Fibroblast of lung (primary cell): Measurements from ENCODE around the gene CLNS1A. TPM values are rescaled to one million over a fixed set of nuclear protein-coding genes. Genes with fewer than 3 reads are reported as not detected.

ENCODE experiments used
- DNase-seq, 2 donors: peaks; one replicate each; pipeline versions ENCODE4 v3.0.0 to v3.0.0-alpha.2; 2010; ENCODE audit warnings: low read depth in 2 of 2
- H2AFZ ChIP-seq: 2 replicates; pipeline ENCODE4 v1.5.1; 2012; ENCODE audit warnings: low read length, control low read depth, inconsistent platforms
- H3K27ac ChIP-seq: 2 replicates; pipeline ENCODE4 v1.5.1; 2011; ENCODE audit warnings: low read length, control low read depth; ENCODE audit not compliant: insufficient read depth
- H3K27me3 ChIP-seq: 2 replicates; pipeline ENCODE4 v1.5.1; 2011; ENCODE audit warnings: mild to moderate bottlenecking, low read length; ENCODE audit not compliant: control insufficient read depth, insufficient read depth
- H3K36me3 ChIP-seq: 2 replicates; pipeline ENCODE4 v1.5.1; 2011; ENCODE audit warnings: low read length; ENCODE audit not compliant: control insufficient read depth, insufficient read depth
- H3K4me1 ChIP-seq: 2 replicates; pipeline ENCODE4 v1.5.1; 2011; ENCODE audit warnings: low read length; ENCODE audit not compliant: control insufficient read depth, insufficient read depth; ENCODE audit errors: extremely low read depth
- H3K4me2 ChIP-seq: 2 replicates; pipeline ENCODE4 v1.5.1; 2011; ENCODE audit warnings: low read length, control low read depth; ENCODE audit not compliant: insufficient read depth; ENCODE audit errors: extremely low read depth
- H3K4me3 ChIP-seq, 4 experiments: fragments of 200-600 bp in 1 of 4; sonication (generic) in 1 of 4; replicated peaks in 1 of 4; 2 replicates each; pipeline ENCODE4 v1.5.1; 2011 to 2016; ENCODE audit warnings: low read length in 4 of 4, low read depth in 3 of 4, mild to moderate bottlenecking in 3 of 4, control low read depth in 2 of 4, inconsistent platforms in 1 of 4, mixed read lengths in 1 of 4; ENCODE audit not compliant: insufficient read depth in 1 of 4; ENCODE audit errors: control extremely low read depth in 1 of 4
- H3K79me2 ChIP-seq: 2 replicates; pipeline ENCODE4 v1.5.1; 2012; ENCODE audit warnings: mild to moderate bottlenecking, low read length, inconsistent platforms; ENCODE audit not compliant: control insufficient read depth, insufficient read depth
- H3K9ac ChIP-seq: 2 replicates; pipeline ENCODE4 v1.5.1; 2011; ENCODE audit warnings: mild to moderate bottlenecking, low read length, control low read depth; ENCODE audit not compliant: insufficient read depth
- H3K9me3 ChIP-seq: 2 replicates; pipeline ENCODE4 v1.5.1; 2012; ENCODE audit warnings: low read depth, low read length; ENCODE audit not compliant: control insufficient read depth, insufficient read depth
- H4K20me1 ChIP-seq: 2 replicates; pipeline ENCODE4 v1.5.1; 2011; ENCODE audit warnings: low read length; ENCODE audit not compliant: control insufficient read depth, insufficient read depth; ENCODE audit errors: extremely low read depth
- CTCF ChIP-seq, 2 donors: IDR thresholded peaks in 1 of 2; conservative IDR thresholded peaks in 1 of 2; 1 replicate in 1 of 2; 2 replicates in 1 of 2; pipeline ENCODE4 v1.5.1; 2011 to 2012; ENCODE audit warnings: low read length in 2 of 2, control low read depth in 1 of 2, inconsistent platforms in 1 of 2, low read depth in 1 of 2, mild to moderate bottlenecking in 1 of 2
- EZH2 ChIP-seq: IDR thresholded peaks from 2 replicates; pipeline ENCODE4 v1.5.1; 2012; ENCODE audit warnings: low read length, control low read depth, mild to moderate bottlenecking; ENCODE audit errors: missing control alignments
- polyA plus RNA-seq, 2 donors: library from polyadenylated mRNA; depleted of rRNA in 1 of 2; stranded (reverse) in 1 of 2; unstranded in 1 of 2; fragments of >200 nt; gene quantifications; 2 replicates each; pipeline ENCODE4 v1.2.1, GENCODE V29; 2011 to 2012; ENCODE audit warnings: missing spikeins in 1 of 2
- total RNA-seq: library from RNA; depleted of rRNA; stranded (reverse); fragments of >200 nt; gene quantifications from 2 replicates; pipeline ENCODE4 v1.2.1, GENCODE V29; 2014

CLNS1A gene
- total and polyA plus RNA-seq, 2 donors (not counting 1 experiment from before 2014, with no cell fraction given) = 130 to 144 TPM

- Histone ChIP-seq H3K9ac (no peak overlapping the region), H3K9me3 (no peaks in the 10 kb centered on the region), H3K36me3 (no peaks in the 10 kb centered on the region), H3K4me2 (peak overlapping the region; percentile 63), H3K27me3 (no peaks in the 10 kb centered on the region), H3K79me2 (no peaks in the 10 kb centered on the region), H3K27ac (peak overlapping the region; percentile 72), H4K20me1 (no peaks in the 10 kb centered on the region), H3K4me1 (peaks cover 12% of the 10 kb centered on the region), H2AFZ (no peak overlapping the region), H3K4me3 (no peak overlapping the region)
- DNase-seq = peak; percentile 83 to 94
- TF ChIP-seq EZH2 (no peak), CTCF (conservative IDR thresholded peaks at IDR 0.05 in 1 of 2, IDR thresholded peaks at IDR 0.05 in 1 of 2; ENCODE audit: low read depth in 1 of 2, low read length in 2 of 2) (no peak)
Observed at GRCh38 chr11:77602381-77603088, 35.1 kb downstream of the CLNS1A start.

- no peak for DNase-seq
- Histone ChIP-seq H3K9ac (no peak overlapping the region), H3K79me2 (no peaks in the 10 kb centered on the region), H4K20me1 (no peaks in the 10 kb centered on the region), H3K4me2 (no peak overlapping the region), H3K4me1 (peaks cover 12% of the 10 kb centered on the region), H2AFZ (no peak overlapping the region), H3K27ac (no peak overlapping the region), H3K4me3 (no peak overlapping the region), H3K9me3 (no peaks in the 10 kb centered on the region), H3K27me3 (no peaks in the 10 kb centered on the region), H3K36me3 (no peaks in the 10 kb centered on the region)
- TF ChIP-seq CTCF (conservative IDR thresholded peaks at IDR 0.05 in 1 of 2, IDR thresholded peaks at IDR 0.05 in 1 of 2; ENCODE audit: low read depth in 1 of 2, low read length in 2 of 2) (no peak), EZH2 (no peak)
Observed at GRCh38 chr11:77598195-77598594, 39.4 kb downstream of the CLNS1A start.

- no peaks in the 10 kb centered on the region for H3K27me3 ChIP-seq
- H4K20me1 ChIP-seq = no peaks in the 10 kb centered on the region
- H3K4me3 ChIP-seq = no peak overlapping the region
- H3K79me2 ChIP-seq = no peaks in the 10 kb centered on the region
- no peak overlapping the region for H3K4me2 ChIP-seq
- no peak overlapping the region for H3K27ac ChIP-seq
- no peak overlapping the region for H3K9ac ChIP-seq
- H3K36me3 ChIP-seq = no peaks in the 10 kb centered on the region
- TF ChIP-seq CTCF (conservative IDR thresholded peaks at IDR 0.05 in 1 of 2, IDR thresholded peaks at IDR 0.05 in 1 of 2; ENCODE audit: low read depth in 1 of 2, low read length in 2 of 2) (no peak), EZH2 (no peak)
- no peaks in the 10 kb centered on the region for H3K9me3 ChIP-seq
- H3K4me1 ChIP-seq = peaks cover 2% of the 10 kb centered on the region
- no peak overlapping the region for H2AFZ ChIP-seq
- peak; percentile 32 to 89 for DNase-seq
Observed at GRCh38 chr11:77596626-77597025, 41.0 kb downstream of the CLNS1A start.
